Measurements from ENCODE around the gene TMEM164. TPM values are rescaled to one million over a fixed set of nuclear protein-coding genes. Genes with fewer than 3 reads are reported as not detected.

Gene TMEM164
- total RNA-seq, 2 donors from 2014 or later: 12.2 to 24.1 TPM

- H3K27ac Mint-ChIP-seq: no peak overlapping the region
- no peaks in the 10 kb centered on the region for H3K36me3 Mint-ChIP-seq (ENCODE audit: low read depth)
- H3K4me1 Mint-ChIP-seq: peaks cover 11% of the 10 kb centered on the region
- no peaks in the 10 kb centered on the region for H3K9me3 Mint-ChIP-seq
- ATAC-seq (replicated peaks): no peak
- H3K27me3 Mint-ChIP-seq: no peaks in the 10 kb centered on the region
- no peak overlapping the region for H3K4me3 Mint-ChIP-seq
Observed at GRCh38 chrX:109995155-109995554, 7.8 kb upstream of the TMEM164 start.

DNA sequence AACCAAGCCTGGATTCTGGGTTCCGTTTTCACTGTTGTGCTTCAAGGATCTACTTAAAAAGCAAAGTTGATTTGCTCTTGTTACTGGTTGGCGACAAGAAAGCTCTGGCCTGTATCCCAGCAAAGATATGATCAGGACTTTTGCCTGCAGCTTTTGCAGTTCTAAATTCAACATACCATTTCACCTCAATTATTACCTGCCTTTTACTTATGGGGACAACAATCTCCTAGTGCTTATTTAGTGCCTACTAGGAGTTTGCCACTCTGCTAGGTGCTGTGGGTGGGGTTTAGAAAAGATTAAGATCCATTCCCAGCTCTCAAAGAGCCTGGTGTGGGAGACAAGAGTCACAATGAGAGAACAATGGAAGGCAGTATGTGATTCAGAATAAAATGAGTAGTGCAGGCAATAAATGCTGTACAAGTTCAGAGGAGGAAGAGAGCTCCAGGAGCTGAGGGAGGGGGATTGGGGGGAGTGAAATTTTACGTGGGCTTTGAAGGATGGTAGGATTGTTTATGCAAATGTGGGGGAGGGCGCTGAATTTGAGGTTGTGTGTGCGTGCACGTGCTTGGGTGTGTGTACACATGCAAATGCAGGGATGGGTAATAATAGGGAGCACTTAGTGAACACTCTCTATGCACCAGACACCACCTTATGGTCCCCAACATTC lies 5.0 kb upstream of the TMEM164 start:
- Mint-ChIP-seq H3K27me3 (no peaks in the 10 kb centered on the region), H3K36me3 (ENCODE audit: low read depth) (no peaks in the 10 kb centered on the region), H3K27ac (no peak overlapping the region), H3K9me3 (no peaks in the 10 kb centered on the region), H3K4me3 (no peak overlapping the region), H3K4me1 (peaks cover 5% of the 10 kb centered on the region)
- no peak for ATAC-seq (replicated peaks)

DNA sequence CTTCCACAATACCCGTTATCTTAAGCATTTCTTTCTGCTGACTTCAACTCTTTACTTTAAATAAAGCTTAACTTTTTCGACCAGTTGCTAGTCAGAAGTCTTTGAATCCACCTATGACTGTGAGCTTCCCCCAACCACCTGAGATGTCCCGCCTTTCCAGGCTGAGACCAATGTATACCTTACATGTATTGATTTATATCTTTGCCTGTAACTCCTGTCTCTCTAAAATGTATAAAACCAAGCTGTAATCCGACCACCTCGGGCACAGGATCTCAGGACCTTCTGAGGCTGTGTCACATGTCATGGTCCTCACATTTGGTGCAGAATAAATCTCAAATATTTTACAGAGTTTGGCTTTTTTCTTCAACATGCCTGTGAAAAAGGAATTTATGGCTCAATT lies 2.9 kb upstream of the TMEM164 start:
- no peaks in the 10 kb centered on the region for H3K27me3 Mint-ChIP-seq
- H3K4me1 Mint-ChIP-seq: peaks cover 7% of the 10 kb centered on the region
- no peaks in the 10 kb centered on the region for H3K9me3 Mint-ChIP-seq
- H3K4me3 Mint-ChIP-seq: no peak overlapping the region
- no peak overlapping the region for H3K27ac Mint-ChIP-seq
- ATAC-seq (replicated peaks): no peak
- H3K36me3 Mint-ChIP-seq (ENCODE audit: low read depth): no peaks in the 10 kb centered on the region

DNA sequence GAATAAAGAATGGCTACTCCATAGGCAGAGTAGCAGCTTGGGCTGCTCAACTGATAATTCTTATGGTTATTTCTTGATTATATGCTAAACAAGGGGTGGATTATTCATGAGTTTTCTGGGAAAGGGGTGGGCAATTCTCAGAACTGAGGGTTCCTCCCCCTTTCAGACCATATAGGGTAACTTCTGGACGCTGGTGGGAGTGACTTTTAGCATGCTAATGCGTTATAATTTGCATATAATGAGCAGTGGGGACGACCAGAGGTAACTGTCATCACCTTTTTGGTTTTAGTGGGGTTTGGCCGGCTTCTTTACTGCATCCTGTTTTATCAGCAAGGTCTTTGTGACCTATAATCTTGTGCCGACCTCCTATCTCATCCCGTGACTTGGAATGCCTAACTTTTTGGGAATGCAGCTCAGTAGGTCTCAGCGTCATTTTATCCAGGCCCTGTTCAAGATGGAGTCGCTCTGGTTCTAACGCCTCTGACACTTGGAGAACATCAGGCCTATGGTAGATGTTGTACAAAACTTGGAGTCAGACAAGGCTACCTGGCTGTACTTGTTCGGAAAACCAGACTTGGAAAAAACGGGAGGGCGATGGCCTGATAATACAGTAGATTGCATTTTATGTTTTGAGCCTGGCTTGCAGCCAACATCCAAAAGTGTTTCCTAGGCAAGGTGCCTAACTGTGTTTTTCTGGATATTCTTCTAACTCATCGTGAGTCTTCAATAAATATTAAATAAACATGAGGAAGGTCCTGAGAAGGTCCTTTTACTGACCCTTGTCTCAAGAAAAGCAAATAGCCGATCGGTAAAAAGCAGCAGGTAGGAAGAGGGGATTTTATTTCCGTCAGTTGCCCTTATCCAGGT lies 1.8 kb upstream of the TMEM164 start:
- H3K4me1 Mint-ChIP-seq: peaks cover 7% of the 10 kb centered on the region
- H3K36me3 Mint-ChIP-seq (ENCODE audit: low read depth): no peaks in the 10 kb centered on the region
- H3K27me3 Mint-ChIP-seq: no peaks in the 10 kb centered on the region
- ATAC-seq (replicated peaks): no peak
- H3K27ac Mint-ChIP-seq: no peak overlapping the region
- H3K4me3 Mint-ChIP-seq: peak overlapping the region; percentile 91
- no peaks in the 10 kb centered on the region for H3K9me3 Mint-ChIP-seq

DNA sequence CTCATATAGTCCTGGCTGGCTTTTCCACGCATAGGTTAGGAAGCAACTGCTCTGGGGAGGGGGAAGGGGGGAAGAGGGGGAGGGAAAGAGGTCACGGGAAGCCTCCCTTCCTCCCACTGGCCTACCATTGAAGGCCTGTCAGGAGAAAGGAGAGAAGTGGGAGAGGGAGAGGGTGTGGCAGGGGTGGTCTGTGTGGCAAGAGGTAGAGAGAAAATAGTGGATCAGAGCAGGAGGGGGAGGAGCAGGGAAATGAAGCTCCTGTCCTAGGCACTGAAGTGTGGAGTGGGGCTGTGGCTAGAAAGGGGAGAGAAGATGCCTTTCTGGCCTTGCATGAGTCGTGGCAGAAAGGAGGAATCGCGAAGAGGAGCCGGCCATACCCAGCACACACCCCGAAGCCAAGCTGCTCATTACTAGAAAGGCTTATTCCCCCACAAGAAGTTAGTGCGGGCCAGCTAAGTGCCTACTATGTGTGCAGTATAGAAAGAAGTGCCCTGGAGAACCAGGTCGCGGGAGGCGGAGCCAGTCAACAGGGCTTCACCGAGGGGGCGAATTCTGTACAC lies 1.1 kb upstream of the TMEM164 start:
- no peaks in the 10 kb centered on the region for H3K9me3 Mint-ChIP-seq
- peak overlapping the region; percentile 72 for H3K27ac Mint-ChIP-seq
- ATAC-seq (replicated peaks): no peak
- no peaks in the 10 kb centered on the region for H3K36me3 Mint-ChIP-seq (ENCODE audit: low read depth)
- H3K4me1 Mint-ChIP-seq: peaks cover 10% of the 10 kb centered on the region
- H3K27me3 Mint-ChIP-seq: no peaks in the 10 kb centered on the region
- peak overlapping the region; percentile 91 for H3K4me3 Mint-ChIP-seq

GRCh38 chrX:110003167-110004156 lies 548 bp downstream of the TMEM164 start:
- ATAC-seq (replicated peaks): peak; percentile 25
- Mint-ChIP-seq H3K27ac (peak overlapping the region; percentile 91), H3K36me3 (ENCODE audit: low read depth) (no peaks in the 10 kb centered on the region), H3K4me3 (peak overlapping the region; percentile 91), H3K4me1 (peaks cover 13% of the 10 kb centered on the region), H3K9me3 (no peaks in the 10 kb centered on the region), H3K27me3 (no peaks in the 10 kb centered on the region)

DNA sequence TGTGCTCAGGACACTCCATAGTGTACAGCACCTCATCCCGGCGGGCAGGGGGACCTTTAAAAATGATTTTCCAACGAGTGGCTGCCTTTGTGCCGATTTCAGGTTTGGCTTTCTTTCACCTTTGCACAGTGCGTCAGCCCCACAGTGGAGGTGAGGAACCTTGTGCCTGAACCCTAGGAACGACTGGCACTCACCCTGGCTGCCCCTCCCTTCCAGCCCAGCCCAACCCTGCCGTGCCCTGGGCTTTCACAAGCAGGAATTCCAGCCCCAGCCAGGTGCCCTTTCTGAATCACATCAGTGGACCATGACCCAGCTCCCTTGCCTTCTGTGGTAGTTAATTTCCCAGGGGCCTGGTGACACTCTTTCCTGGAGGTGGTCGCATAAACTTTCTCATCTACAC lies 1.3 kb downstream of the TMEM164 start:
- Mint-ChIP-seq H3K4me3 (peak overlapping the region; percentile 91), H3K27ac (peak overlapping the region; percentile 25), H3K36me3 (ENCODE audit: low read depth) (peaks cover 5% of the 10 kb centered on the region), H3K27me3 (no peaks in the 10 kb centered on the region), H3K9me3 (no peaks in the 10 kb centered on the region), H3K4me1 (peaks cover 13% of the 10 kb centered on the region)
- no peak for ATAC-seq (replicated peaks)

DNA sequence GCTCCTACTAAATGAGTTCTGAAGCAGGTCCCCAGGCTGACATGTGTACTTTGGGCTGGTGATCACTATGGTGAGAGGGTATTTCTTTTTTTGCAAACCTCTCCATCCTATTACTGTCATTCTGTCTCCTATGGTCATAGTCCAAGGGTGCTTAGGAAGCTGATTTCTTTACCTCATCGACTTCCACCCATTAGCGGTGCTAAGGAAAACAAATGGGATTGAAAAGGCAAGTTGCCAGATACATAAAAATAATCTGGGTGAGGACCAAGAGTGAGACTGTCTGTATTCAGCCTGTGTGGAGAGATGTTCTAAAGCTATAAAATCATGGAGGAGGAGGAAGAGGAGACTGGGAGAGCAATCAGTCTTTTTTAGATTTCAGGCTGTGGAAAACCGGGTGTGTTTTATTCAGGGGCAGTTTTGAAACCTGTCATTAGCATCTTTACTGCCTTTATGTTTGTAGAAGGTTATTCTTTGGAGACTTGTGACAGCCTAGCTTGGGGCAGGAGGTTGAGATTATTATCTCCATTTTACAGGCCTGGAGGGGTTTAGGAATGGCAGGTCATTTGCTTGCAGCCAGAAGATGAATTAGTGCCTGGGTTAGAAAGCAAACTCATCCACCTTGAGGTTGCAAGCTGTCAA lies 1.9 kb downstream of the TMEM164 start:
- no peak for ATAC-seq (replicated peaks)
- H3K9me3 Mint-ChIP-seq: no peaks in the 10 kb centered on the region
- peaks cover 11% of the 10 kb centered on the region for H3K36me3 Mint-ChIP-seq (ENCODE audit: low read depth)

DNA sequence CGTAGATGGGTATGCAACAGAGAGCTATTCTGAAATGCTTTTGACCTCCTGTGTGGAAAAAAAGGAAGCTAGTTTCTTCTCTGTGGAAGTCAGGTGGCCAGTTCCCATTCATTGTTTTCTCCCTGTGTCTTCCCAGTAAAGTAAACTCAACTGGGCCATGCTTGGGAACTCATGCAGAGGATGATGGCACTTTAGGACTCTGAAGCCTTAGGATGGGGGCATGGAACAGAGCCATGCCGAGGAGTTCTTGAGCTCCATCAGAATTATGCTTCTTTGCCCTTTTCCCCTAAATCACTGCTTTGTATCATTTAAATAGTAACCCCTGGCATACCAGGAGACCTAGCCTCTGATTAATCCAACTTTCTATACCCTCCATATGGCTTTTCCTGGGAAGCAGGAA lies 3.2 kb downstream of the TMEM164 start:
- Mint-ChIP-seq H3K4me3 (no peak overlapping the region), H3K9me3 (no peaks in the 10 kb centered on the region), H3K27me3 (no peaks in the 10 kb centered on the region), H3K36me3 (ENCODE audit: low read depth) (peaks cover 24% of the 10 kb centered on the region), H3K27ac (no peak overlapping the region), H3K4me1 (peaks cover 19% of the 10 kb centered on the region)
- no peak for ATAC-seq (replicated peaks)

More for the DNA sequence above, 1.9 kb downstream of the TMEM164 start:
- H3K4me3 Mint-ChIP-seq: peak overlapping the region; percentile 91
- peak overlapping the region; percentile 25 for H3K27ac Mint-ChIP-seq
- no peaks in the 10 kb centered on the region for H3K27me3 Mint-ChIP-seq
- H3K4me1 Mint-ChIP-seq: peaks cover 13% of the 10 kb centered on the region

GRCh38 chrX:110006821-110007375 lies 4.0 kb downstream of the TMEM164 start:
- H3K4me3 Mint-ChIP-seq: no peak overlapping the region
- no peaks in the 10 kb centered on the region for H3K9me3 Mint-ChIP-seq
- H3K4me1 Mint-ChIP-seq: peaks cover 19% of the 10 kb centered on the region
- no peak for ATAC-seq (replicated peaks)
- no peaks in the 10 kb centered on the region for H3K27me3 Mint-ChIP-seq
- H3K36me3 Mint-ChIP-seq (ENCODE audit: low read depth): peaks cover 25% of the 10 kb centered on the region
- peak overlapping the region; percentile 41 for H3K27ac Mint-ChIP-seq

DNA sequence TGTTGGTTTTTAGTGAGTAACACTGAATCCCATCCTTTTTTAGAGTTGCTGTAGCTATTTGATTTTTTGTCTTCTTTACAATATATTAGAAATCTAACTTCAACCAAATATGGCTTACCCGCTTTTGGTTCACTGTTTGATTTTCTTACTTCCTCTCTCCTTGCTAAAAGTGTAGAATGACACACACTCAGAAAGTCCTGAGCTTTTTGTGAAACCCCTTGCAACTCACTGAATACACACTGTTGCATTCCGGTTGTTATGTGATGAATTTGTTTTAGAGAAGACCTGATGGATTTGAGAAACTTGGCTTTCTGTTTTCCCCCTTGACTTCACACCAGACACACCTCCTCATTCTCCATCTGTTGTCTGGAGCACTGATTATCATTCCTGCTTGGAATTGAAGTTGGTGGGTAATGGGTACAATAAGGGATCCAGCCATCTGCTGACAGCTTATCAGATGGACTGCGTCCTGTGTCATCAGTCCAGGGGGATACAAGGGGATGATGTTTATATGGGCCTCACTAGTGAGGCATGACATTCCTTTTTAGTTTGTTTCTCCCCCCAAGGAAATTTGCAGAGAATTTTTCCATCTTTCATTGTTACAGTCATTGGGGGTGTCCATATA lies 5.2 kb downstream of the TMEM164 start:
- no peak for ATAC-seq (replicated peaks)
- Mint-ChIP-seq H3K4me3 (no peak overlapping the region), H3K27me3 (no peaks in the 10 kb centered on the region), H3K36me3 (ENCODE audit: low read depth) (peaks cover 25% of the 10 kb centered on the region), H3K4me1 (peaks cover 19% of the 10 kb centered on the region), H3K9me3 (no peaks in the 10 kb centered on the region), H3K27ac (no peak overlapping the region)

GRCh38 chrX:110012818-110013485 lies 10.0 kb downstream of the TMEM164 start:
- no peaks in the 10 kb centered on the region for H3K27me3 Mint-ChIP-seq
- no peak overlapping the region for H3K4me3 Mint-ChIP-seq
- H3K27ac Mint-ChIP-seq: no peak overlapping the region
- H3K36me3 Mint-ChIP-seq (ENCODE audit: low read depth): peaks cover 25% of the 10 kb centered on the region
- no peaks in the 10 kb centered on the region for H3K9me3 Mint-ChIP-seq
- H3K4me1 Mint-ChIP-seq: peaks cover 10% of the 10 kb centered on the region
- ATAC-seq (replicated peaks): no peak

DNA sequence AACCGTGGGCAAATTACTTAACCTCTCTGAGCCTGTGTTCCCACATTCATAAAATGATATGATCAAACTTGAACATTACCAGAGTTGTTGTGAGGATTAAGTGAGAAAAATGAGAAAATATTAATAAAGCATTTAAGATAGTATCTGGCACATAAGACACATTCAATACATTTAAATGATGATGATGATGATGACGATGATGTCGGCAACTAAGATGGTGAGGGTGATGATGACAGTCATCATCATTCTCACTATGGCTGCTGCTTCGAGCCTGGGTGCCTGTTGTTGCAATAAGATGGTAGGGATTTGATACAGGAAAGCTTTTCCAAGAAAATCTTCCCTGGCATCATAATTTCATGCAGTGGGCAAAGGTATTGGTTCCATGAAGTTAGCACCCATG lies 11.1 kb downstream of the TMEM164 start:
- no peak for ATAC-seq (replicated peaks)
- peaks cover 23% of the 10 kb centered on the region for H3K36me3 Mint-ChIP-seq (ENCODE audit: low read depth)
- no peak overlapping the region for H3K4me3 Mint-ChIP-seq

More for the DNA sequence above, 11.1 kb downstream of the TMEM164 start:
- no peaks in the 10 kb centered on the region for H3K27me3 Mint-ChIP-seq
- no peak overlapping the region for H3K27ac Mint-ChIP-seq
- no peaks in the 10 kb centered on the region for H3K9me3 Mint-ChIP-seq
- H3K4me1 Mint-ChIP-seq: peaks cover 10% of the 10 kb centered on the region

Data from activated T-helper 17 cell treated with anti-CD3 and anti-CD28 coated beads, Interleukin-2, amount 50 U/mL, for 72 hours (primary cell).